Measurements from ENCODE around the gene TMEM63A.

GRCh38 chr1:225887030-225887314 lies 4.8 kb upstream of the TMEM63A start:
- no peak for TF ChIP-seq POLR2A (IDR thresholded peaks at IDR 0.05)
- TF ChIP-seq CTCF (IDR thresholded peaks at IDR 0.05), result no peak
